Activated CD4-positive, alpha-beta memory T cell treated with anti-CD3 and anti-CD28 coated beads, Interleukin-2, amount 10 ng/mL, durations not matched to agents 7 days and 5 days (primary cell): ENCODE results near the gene CYREN. TPM values are rescaled to one million over a fixed set of nuclear protein-coding genes. Genes with fewer than 3 reads are reported as not detected.

Source experiments
- CTCF ChIA-PET: fragments of 350-600 bp; sonication (Branson Sonifier 250); formaldehyde crosslinking; loops from one replicate; lab custom pipeline; 2021; ENCODE audit warnings: antibody characterized with exemption, inconsistent platforms; lab: Charles Lee
- POLR2A ChIA-PET: fragments of 350-600 bp; sonication (Branson Sonifier 250); formaldehyde crosslinking; loops from one replicate; lab custom pipeline; 2021; ENCODE audit warnings: antibody characterized with exemption; lab: Charles Lee
- DNase-seq: peaks from one replicate; pipeline ENCODE4 v3.0.0-alpha.2; 2020
- H3K27ac Mint-ChIP-seq: one replicate; pipeline ENCODE4 v1.8.0; 2021; ENCODE audit warnings: mild to moderate bottlenecking, mixed read lengths
- H3K27me3 Mint-ChIP-seq: one replicate; pipeline ENCODE4 v1.8.0; 2021; ENCODE audit warnings: mixed read lengths
- H3K36me3 Mint-ChIP-seq: one replicate; pipeline ENCODE4 v1.8.0; 2021; ENCODE audit warnings: low read depth, mixed read lengths
- H3K4me1 Mint-ChIP-seq: one replicate; pipeline ENCODE4 v1.8.0; 2021; ENCODE audit warnings: mixed read lengths
- H3K4me3 Mint-ChIP-seq: one replicate; pipeline ENCODE4 v1.8.0; 2021; ENCODE audit warnings: mild to moderate bottlenecking, mixed read lengths
- H3K9me3 Mint-ChIP-seq: one replicate; pipeline ENCODE4 v1.8.0; 2021; ENCODE audit warnings: mixed read lengths
- total RNA-seq, 2 experiments: library from RNA; stranded (reverse); gene quantifications; one replicate each; pipeline ENCODE4 v1.2.3, GENCODE V29; 2021

Gene CYREN
- total RNA-seq, 2 experiments from 2014 or later = 32.0 to 32.1 TPM

DNA sequence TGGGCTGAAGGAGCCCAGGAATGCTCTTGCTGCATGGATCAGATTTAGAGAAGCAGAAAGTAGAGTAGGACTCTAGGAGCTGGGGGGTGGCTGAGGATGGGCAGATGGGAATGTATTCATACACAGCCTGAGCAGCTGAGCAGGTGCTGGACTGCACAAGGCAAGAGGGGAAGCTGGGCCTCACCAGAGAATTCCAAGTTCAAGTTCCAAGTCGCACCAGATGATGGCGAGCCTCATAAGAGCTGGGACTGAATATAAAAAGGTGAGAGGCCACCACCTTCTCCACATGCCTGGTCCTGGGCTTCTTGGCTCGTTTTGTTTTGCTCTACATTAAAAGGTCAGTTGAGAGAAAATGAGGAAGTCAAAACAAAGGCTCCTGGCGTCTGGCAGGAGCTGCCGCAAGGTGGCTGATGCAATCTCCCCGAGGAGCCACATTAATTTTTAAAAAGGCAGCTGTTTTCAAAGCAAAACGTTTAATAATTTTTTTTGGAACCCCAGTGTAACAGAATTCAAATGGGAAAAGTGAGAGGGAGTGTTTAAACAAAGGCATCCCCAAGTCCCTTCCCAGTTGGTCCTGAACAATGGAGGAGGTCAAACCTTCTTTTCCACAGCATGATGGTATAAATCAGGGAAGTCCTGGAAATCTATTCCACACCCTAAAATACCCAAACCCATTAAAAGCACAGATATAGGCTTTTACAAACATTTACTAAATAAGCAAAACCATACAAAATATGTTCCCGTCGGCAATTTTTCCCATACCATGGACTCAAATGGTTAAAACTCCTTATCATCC, 9.5 kb downstream of the CYREN start:
- ChIA-PET POLR2A (interaction anchor here (7.1 kb wide), 2 partner anchors 9 to 12 kb away, joined by 53 to 90 read pairs; partner anchors contain the start of genes CYREN and TMEM140), CTCF (interaction anchor here (1.0 to 2.8 kb wide), 5 partner anchors 9 to 176 kb away, joined by 3 to 31 read pairs (median 6); partner anchors contain the start of genes AGBL3, CYREN and TMEM140)
- Mint-ChIP-seq H3K9me3 (peaks cover 27% of the 10 kb centered on the region), H3K36me3 (peaks cover 94% of the 10 kb centered on the region), H3K27me3 (no peaks in the 10 kb centered on the region), H3K27ac (peak overlapping the region; percentile 83), H3K4me1 (peaks cover 57% of the 10 kb centered on the region), H3K4me3 (no peak overlapping the region)
- no peak for DNase-seq

DNA sequence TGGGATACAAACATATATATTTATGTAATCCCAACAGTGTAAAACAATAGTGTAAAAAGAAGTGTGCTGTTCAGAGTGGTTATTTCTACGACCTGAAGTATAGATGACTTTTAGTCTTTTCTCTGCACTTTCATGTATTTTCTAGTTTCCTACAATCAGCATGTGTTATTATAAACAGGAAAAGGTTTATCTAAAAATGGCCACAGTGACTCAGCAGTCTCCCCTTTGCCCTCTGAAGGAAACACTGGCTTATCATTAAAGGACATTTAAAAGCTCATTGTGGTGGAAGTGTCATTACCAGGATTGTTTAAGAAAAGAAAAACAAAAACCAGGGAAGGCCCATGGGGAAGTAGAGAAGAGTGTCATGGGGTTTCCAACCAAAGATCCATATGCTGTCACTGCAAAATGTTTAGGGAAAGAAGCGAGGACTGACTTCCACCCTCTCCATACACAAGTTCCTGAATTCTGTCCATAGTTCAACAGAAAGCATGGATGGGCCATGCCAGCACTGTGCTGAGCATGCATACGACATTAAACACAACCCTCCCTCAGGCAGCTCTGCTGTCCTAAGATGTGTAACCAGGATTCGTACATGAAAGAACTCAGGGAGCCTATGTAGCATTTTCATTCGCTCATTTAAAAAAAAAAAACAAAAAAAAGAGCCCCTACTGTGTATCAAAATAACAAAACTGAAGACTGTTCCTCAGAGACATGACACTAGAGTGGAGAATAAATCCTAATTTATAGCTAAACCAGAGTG, 10.2 kb downstream of the CYREN start:
- Mint-ChIP-seq H3K4me1 (peaks cover 54% of the 10 kb centered on the region), H3K36me3 (peaks cover 94% of the 10 kb centered on the region), H3K27ac (peak overlapping the region; percentile 83), H3K27me3 (no peaks in the 10 kb centered on the region), H3K9me3 (peaks cover 34% of the 10 kb centered on the region), H3K4me3 (peak overlapping the region; percentile 33)
- peak; percentile 18 for DNase-seq
- ChIA-PET CTCF (interaction anchor here (1.0 to 2.8 kb wide), 4 partner anchors 8 to 176 kb away, joined by 3 to 31 read pairs (median 6); partner anchors contain the start of genes CYREN and TMEM140), POLR2A (interaction anchor here (7.1 kb wide), 2 partner anchors 10 to 11 kb away, joined by 53 to 90 read pairs; partner anchors contain the start of genes CYREN and TMEM140)

DNA sequence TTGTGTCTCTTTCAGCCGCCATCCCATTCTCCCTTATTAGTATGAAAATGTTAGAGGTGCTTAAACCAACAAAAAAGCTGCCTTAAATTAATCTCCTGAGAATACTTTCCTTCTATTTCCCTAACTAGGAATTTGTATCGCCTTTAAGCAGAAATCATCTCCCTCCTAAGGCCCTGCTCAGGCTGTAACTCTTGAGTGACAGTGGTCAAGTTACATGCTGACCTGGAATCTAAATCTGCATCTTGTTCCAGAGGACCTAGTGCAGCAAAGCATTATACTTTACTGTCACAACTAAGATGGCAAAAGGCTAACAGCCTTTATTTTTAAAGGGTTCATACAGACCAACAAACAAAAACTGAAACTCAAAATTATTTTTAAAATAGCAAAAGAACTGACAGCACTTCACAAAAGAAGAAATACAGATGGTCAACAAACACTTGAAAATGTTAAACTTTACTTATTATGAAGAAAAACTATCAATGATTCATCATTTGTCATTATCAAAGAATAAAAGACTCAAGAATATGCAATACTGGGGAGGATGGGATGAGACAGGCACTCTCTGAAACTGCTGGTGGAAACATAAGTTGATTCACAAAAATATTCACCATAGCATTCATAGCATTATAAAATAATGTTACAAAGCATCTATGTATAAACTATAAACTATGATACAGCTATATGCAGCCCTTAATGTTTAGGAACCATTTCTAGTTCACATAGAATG, 11.0 kb downstream of the CYREN start:
- H3K9me3 Mint-ChIP-seq = peaks cover 42% of the 10 kb centered on the region
- POLR2A ChIA-PET = interaction anchor here (7.1 kb wide), 2 partner anchors 10 kb away, joined by 53 to 90 read pairs; partner anchors contain the start of genes CYREN and TMEM140
- peaks cover 59% of the 10 kb centered on the region for H3K4me1 Mint-ChIP-seq

DNA sequence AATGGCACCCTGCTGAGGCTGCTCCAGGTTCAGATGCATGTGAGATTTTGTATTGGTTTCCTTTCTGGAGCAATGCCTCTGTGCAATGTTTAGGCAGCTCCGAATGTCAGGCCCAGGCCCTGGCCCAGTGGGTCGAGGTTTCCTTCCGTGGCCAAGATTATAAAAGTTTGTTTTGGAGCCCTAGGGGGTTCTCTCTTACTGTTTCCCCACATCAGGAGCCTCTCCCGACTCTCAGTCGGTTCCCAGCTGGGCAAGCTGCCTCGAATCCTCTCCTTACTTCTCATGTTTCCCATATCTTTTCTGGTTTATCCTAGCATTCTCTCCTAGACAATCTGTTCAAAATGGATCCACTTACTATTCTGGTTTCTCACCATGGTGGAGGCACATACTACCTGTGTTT, 11.6 kb downstream of the CYREN start:
- H3K27me3 Mint-ChIP-seq = no peaks in the 10 kb centered on the region
- no peak for DNase-seq
- peaks cover 94% of the 10 kb centered on the region for H3K36me3 Mint-ChIP-seq
- peak overlapping the region; percentile 83 for H3K27ac Mint-ChIP-seq
- H3K4me1 Mint-ChIP-seq = peaks cover 62% of the 10 kb centered on the region
- peaks cover 48% of the 10 kb centered on the region for H3K9me3 Mint-ChIP-seq
- no peak overlapping the region for H3K4me3 Mint-ChIP-seq
- CTCF ChIA-PET = interaction anchor here (0.8 kb wide), 1 partner anchor 11 kb away, joined by 3 read pairs; no protein-coding TSS in a partner anchor
- POLR2A ChIA-PET = interaction anchor here (7.1 kb wide), 2 partner anchors 9 to 11 kb away, joined by 53 to 90 read pairs; partner anchors contain the start of genes CYREN and TMEM140

More for the DNA sequence above, 11.0 kb downstream of the CYREN start:
- peaks cover 94% of the 10 kb centered on the region for H3K36me3 Mint-ChIP-seq
- CTCF ChIA-PET = interaction anchor here (1.0 to 2.8 kb wide), 4 partner anchors 8 to 175 kb away, joined by 3 to 31 read pairs (median 6); partner anchors contain the start of genes CYREN and TMEM140
- no peak for DNase-seq
- H3K4me3 Mint-ChIP-seq = no peak overlapping the region
- no peaks in the 10 kb centered on the region for H3K27me3 Mint-ChIP-seq
- H3K27ac Mint-ChIP-seq = peak overlapping the region; percentile 83

DNA sequence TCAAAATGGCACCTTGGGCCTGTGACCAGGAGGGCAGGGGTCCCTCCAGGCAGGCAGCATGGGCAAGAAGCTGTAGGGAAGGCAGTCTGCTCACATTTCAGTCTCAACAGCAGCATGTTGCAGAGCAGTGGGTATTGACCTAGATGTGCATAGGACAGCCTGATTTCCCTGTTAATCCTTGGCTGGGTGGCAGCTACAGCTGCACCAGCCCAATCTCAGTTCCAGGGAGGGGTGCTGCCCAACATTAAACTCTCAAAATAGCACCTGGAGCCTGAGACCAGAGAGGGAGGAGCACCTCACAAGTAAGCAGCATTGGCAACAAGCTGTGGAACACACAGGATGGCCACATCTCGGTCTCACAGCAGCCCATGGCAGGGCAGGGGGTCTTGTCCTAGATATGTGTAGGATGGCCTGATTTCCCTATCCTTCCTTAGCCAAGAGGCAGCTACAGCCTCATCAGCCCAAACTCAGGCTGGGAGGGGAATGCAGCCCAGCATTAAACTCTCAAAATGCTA, 12.3 kb downstream of the CYREN start:
- H3K27ac Mint-ChIP-seq = no peak overlapping the region
- H3K9me3 Mint-ChIP-seq = peaks cover 53% of the 10 kb centered on the region
- peaks cover 65% of the 10 kb centered on the region for H3K4me1 Mint-ChIP-seq
- ChIA-PET POLR2A (interaction anchor here (7.1 kb wide), 2 partner anchors 9 to 12 kb away, joined by 53 to 90 read pairs; partner anchors contain the start of genes CYREN and TMEM140), CTCF (interaction anchor here (0.8 to 2.0 kb wide), 3 partner anchors 10 to 11 kb away, joined by 3 to 7 read pairs (median 4); partner anchors contain the start of gene TMEM140)
- H3K27me3 Mint-ChIP-seq = no peaks in the 10 kb centered on the region
- H3K4me3 Mint-ChIP-seq = no peak overlapping the region
- no peak for DNase-seq
- peaks cover 98% of the 10 kb centered on the region for H3K36me3 Mint-ChIP-seq

DNA sequence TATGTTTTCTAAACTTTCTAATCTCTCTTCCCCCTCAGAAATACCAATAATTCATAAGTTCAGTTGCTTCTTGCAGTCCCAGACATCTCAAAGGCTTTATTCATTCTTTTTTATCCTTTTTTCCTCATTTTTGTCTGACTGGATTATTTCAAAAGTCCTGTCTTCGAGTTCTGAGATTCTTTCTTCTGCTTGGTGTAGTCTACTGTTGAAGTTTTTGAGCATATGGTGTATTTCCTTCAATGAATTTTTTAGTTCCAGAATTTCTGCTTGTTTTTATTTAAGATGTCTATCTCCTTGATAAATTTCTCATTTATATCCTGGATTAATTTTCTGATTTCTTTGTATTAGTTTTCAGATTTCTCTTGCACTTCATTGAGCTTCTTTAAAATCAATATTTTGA, 14.2 kb downstream of the CYREN start:
- Mint-ChIP-seq H3K4me3 (no peak overlapping the region), H3K27ac (no peak overlapping the region), H3K27me3 (no peaks in the 10 kb centered on the region)

DNA sequence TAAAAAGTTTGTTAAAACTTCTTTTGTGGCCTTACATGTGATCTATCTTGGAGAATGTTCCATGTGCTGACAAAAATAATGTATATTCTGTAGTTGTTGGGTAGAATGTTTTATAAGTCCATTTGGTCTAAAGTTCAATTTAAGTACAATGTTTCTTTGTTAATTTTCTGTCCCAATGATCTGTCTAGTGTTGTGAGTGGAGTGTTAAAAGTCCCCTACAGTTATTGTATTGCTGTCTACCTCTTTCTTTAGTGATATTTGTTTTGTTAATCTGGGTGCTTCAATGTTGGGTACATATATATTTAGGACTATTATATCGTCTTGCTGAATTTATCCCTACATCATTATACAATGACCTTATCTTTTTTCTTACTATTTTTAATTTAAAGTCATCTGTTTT, 15.8 kb downstream of the CYREN start:
- no peaks in the 10 kb centered on the region for H3K27me3 Mint-ChIP-seq
- H3K9me3 Mint-ChIP-seq = peaks cover 46% of the 10 kb centered on the region
- ChIA-PET CTCF (interaction anchor here (1.0 kb wide), 1 partner anchor 823 kb away, joined by 3 read pairs; no protein-coding TSS in a partner anchor), POLR2A (interaction anchor here (1.0 kb wide), 1 partner anchor 9 kb away, joined by 3 read pairs; no protein-coding TSS in a partner anchor)
- no peak for DNase-seq
- no peak overlapping the region for H3K4me3 Mint-ChIP-seq
- H3K36me3 Mint-ChIP-seq = peaks cover 97% of the 10 kb centered on the region
- H3K27ac Mint-ChIP-seq = no peak overlapping the region
- peaks cover 67% of the 10 kb centered on the region for H3K4me1 Mint-ChIP-seq

More for the DNA sequence above, 14.2 kb downstream of the CYREN start:
- no peak for DNase-seq
- peaks cover 99% of the 10 kb centered on the region for H3K36me3 Mint-ChIP-seq
- peaks cover 46% of the 10 kb centered on the region for H3K9me3 Mint-ChIP-seq
- H3K4me1 Mint-ChIP-seq = peaks cover 68% of the 10 kb centered on the region
- ChIA-PET POLR2A (interaction anchor here (7.1 kb wide), 2 partner anchors 7 to 14 kb away, joined by 53 to 90 read pairs; partner anchors contain the start of genes CYREN and TMEM140), CTCF (interaction anchor here (2.0 kb wide), 1 partner anchor 13 kb away, joined by 7 read pairs; no protein-coding TSS in a partner anchor)

DNA sequence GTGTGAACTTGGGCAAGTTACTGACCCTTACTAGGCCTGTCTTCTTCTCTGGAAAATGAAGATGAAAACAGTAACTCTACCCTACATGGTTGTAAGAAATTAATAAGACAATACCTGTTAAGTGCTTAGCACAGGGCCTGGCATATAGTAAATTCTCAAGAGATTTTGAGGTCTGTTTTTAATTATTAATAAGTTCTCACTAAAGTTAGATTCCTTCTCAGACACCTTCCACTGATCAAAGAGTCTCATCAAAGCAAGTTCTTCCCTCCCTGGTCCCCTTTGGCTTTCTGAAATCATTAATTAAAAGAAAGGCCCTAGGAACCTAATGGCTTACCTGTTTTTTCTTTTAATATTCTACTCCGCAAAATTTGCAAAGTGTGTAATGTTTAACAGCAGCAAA, 18.1 kb downstream of the CYREN start:
- peaks cover 89% of the 10 kb centered on the region for H3K36me3 Mint-ChIP-seq
- no peak overlapping the region for H3K4me3 Mint-ChIP-seq
- no peak overlapping the region for H3K27ac Mint-ChIP-seq
- H3K4me1 Mint-ChIP-seq = peaks cover 59% of the 10 kb centered on the region
- DNase-seq = no peak
- H3K27me3 Mint-ChIP-seq = no peaks in the 10 kb centered on the region
- ChIA-PET POLR2A (interaction anchor here (0.8 to 6.6 kb wide), 2 partner anchors 15 to 59 kb away, joined by 3 to 181 read pairs; partner anchors contain the start of genes CYREN and WDR91), CTCF (interaction anchor here (1.5 to 7.7 kb wide), 2 partner anchors 8 to 18 kb away, joined by 3 to 88 read pairs; partner anchors contain the start of gene CYREN)
- peaks cover 43% of the 10 kb centered on the region for H3K9me3 Mint-ChIP-seq

DNA sequence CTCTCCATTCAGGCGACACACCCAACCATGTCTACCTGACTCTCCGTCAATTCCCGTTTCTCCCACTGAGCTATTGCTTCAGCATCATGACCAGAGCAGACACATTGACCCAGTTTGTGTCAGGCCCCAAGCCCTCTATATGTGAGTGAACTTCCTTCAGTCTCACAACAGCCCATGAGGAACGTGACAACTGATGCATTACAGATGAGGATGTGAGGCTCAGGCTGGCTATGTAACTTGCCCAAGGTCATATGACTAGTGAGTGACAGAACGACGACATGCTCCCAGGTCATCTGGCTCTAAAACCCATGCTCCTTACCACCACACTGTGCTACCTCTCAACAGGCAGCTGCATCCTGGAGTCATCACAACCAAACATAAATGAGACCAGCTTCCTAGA, 19.0 kb downstream of the CYREN start:
- Mint-ChIP-seq H3K4me3 (peak overlapping the region; percentile 82), H3K36me3 (peaks cover 80% of the 10 kb centered on the region), H3K4me1 (peaks cover 59% of the 10 kb centered on the region), H3K27ac (peak overlapping the region; percentile 58), H3K9me3 (peaks cover 36% of the 10 kb centered on the region), H3K27me3 (no peaks in the 10 kb centered on the region)
- no peak for DNase-seq
- ChIA-PET CTCF (interaction anchor here (1.4 to 7.7 kb wide), 4 partner anchors 9 to 165 kb away, joined by 3 to 88 read pairs (median 7); partner anchors contain the start of genes AGBL3 and CYREN), POLR2A (interaction anchor here (0.6 to 6.6 kb wide), 6 partner anchors 8 to 165 kb away, joined by 3 to 181 read pairs (median 4); partner anchors contain the start of genes AGBL3, CYREN and WDR91)

DNA sequence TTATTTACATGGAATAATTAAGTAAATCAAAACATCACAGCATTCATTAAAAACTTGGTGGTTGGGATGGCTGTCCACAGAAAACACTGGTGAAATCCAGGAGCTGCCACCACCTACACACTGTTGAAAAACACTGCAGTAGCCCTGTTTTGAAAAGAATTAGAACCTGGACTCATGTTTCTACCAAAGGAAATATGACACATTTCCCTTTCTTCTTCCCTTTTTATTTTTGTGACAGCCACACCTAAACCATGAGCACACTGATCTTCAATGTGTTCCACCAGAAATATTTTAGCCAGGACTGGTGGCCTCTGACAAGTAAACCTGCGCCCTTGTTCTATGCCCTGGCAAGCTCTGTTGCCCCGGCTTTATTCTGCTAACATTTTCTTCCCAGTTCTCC, 19.4 kb downstream of the CYREN start:
- Mint-ChIP-seq H3K9me3 (peaks cover 32% of the 10 kb centered on the region), H3K27me3 (no peaks in the 10 kb centered on the region), H3K4me1 (peaks cover 61% of the 10 kb centered on the region), H3K4me3 (peak overlapping the region; percentile 82), H3K27ac (peak overlapping the region; percentile 58), H3K36me3 (peaks cover 76% of the 10 kb centered on the region)
- ChIA-PET CTCF (interaction anchor here (1.4 to 7.7 kb wide), 4 partner anchors 9 to 165 kb away, joined by 3 to 88 read pairs (median 7); partner anchors contain the start of genes AGBL3 and CYREN), POLR2A (interaction anchor here (0.6 to 6.6 kb wide), 5 partner anchors 8 to 164 kb away, joined by 3 to 181 read pairs (median 4); partner anchors contain the start of genes AGBL3, CYREN and WDR91)
- DNase-seq = no peak
